C4-2B (cell line): ENCODE measurements around the gene PITX2.

Experiments used
- H3K27ac ChIP-seq: fragments of 450-650 bp; 2 replicates; pipeline ENCODE4 v1.5.1; 2017
- ZFX ChIP-seq: fragments of 450-650 bp; IDR thresholded peaks from 2 replicates; pipeline ENCODE4 v1.6.1; 2017
- TF ChIP-seq, protein P1 (sequence below): fragments of 450-650 bp; conservative IDR thresholded peaks from 2 replicates; pipeline ENCODE4 v1.5.1; 2017; ENCODE audit warnings: mild to moderate bottlenecking

Gene PITX2

DNA sequence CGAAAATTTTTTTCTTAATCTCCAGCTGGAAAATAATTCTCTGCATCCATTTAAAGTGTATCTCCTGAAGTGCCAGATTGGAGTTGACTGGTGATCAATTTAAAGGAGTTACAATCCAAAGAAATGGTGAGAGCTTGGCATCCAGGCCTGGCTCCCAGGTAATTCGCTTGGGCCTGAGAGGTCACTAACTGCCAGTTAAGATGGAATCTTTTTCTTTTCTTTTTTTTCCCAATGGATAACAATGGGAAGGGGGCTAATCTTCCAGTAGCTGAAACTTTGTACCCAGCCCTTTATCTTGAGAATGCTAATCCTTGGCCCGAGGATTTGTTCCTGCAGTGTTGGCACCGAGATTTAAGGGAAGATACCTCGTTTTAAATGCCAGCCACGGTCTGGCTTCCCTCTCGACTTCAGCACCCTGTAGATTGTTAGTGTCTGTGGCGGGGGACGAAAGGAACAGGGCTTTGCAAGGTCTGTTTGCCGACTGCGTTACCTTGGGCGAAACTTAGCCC lies 13.3 kb upstream of the PITX2 start:
- TF ChIP-seq, protein P1, sequence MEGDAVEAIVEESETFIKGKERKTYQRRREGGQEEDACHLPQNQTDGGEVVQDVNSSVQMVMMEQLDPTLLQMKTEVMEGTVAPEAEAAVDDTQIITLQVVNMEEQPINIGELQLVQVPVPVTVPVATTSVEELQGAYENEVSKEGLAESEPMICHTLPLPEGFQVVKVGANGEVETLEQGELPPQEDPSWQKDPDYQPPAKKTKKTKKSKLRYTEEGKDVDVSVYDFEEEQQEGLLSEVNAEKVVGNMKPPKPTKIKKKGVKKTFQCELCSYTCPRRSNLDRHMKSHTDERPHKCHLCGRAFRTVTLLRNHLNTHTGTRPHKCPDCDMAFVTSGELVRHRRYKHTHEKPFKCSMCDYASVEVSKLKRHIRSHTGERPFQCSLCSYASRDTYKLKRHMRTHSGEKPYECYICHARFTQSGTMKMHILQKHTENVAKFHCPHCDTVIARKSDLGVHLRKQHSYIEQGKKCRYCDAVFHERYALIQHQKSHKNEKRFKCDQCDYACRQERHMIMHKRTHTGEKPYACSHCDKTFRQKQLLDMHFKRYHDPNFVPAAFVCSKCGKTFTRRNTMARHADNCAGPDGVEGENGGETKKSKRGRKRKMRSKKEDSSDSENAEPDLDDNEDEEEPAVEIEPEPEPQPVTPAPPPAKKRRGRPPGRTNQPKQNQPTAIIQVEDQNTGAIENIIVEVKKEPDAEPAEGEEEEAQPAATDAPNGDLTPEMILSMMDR: no peak
- no peak for TF ChIP-seq ZFX
- H3K27ac ChIP-seq: no peak overlapping the region

DNA sequence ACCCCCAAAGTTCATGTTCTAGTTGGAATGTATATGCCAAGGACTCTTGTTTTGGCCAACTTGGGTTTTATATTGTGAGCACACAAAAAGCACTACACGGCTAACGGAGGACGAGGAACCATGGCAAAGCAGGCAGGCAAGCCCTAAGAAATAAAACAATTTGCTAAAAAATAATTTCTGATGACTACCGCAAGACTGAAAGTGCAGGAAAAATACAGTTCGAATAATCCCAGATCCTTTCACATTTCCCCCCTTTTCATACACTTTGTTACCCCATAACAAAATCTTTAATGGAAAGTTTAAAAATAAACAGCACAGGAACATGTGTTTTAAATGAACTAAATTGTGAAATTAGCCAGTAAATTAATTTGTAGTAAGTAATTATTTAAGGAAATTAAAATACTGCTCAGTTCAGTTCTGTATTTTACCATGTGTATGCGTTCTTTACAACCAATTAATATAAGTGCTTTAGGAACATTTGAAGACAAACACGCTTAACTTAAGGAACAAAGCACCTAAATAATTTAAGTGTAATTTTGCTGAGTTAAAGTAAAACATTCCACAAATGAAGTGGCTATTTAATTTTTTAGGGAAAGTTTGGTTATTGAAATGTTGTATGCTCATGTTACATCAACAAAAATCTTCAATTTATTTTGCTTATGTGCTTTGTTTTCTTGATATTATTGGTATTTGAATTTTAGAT lies 12.4 kb upstream of the PITX2 start:
- no peak overlapping the region for H3K27ac ChIP-seq
- TF ChIP-seq ZFX: no peak
- TF ChIP-seq, protein P1: no peak

DNA sequence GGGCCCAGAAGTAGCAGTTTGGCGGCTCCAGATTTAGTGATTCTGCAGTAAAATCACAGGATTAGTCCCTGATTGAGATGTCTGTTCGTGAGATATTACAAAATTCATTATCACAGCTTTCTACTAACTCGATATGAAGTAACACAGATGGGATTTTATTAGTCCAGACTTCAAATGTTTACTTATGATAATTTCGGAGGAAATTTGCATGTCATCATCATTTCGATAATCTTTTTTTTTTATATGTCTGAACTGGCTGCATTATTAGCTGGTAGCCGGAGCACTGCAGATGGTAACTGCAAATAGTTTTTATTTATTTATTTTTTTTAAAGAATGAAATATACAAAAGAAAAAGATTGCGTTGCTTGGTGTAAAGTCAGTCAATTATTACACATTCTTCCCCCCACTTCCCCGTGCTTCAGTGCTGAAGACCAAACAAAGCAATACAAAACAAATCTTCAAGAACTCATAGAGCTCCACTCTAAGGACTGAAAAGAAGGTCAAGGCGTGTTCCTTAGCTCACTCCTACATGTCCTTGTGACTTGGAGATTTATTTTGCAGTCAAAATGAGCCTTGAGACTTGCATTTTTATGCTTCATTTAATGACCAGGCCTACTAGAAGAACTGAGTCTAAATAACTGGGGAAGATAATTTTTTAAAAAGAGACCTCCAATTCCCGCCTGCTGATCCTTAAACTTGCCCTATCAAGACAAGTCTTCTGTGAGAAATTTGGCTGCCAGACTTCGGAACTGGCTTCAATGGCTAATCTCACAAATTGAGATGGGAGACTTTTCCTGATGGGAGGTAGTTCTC lies 11.7 kb upstream of the PITX2 start:
- no peak for TF ChIP-seq ZFX
- no peak overlapping the region for H3K27ac ChIP-seq

DNA sequence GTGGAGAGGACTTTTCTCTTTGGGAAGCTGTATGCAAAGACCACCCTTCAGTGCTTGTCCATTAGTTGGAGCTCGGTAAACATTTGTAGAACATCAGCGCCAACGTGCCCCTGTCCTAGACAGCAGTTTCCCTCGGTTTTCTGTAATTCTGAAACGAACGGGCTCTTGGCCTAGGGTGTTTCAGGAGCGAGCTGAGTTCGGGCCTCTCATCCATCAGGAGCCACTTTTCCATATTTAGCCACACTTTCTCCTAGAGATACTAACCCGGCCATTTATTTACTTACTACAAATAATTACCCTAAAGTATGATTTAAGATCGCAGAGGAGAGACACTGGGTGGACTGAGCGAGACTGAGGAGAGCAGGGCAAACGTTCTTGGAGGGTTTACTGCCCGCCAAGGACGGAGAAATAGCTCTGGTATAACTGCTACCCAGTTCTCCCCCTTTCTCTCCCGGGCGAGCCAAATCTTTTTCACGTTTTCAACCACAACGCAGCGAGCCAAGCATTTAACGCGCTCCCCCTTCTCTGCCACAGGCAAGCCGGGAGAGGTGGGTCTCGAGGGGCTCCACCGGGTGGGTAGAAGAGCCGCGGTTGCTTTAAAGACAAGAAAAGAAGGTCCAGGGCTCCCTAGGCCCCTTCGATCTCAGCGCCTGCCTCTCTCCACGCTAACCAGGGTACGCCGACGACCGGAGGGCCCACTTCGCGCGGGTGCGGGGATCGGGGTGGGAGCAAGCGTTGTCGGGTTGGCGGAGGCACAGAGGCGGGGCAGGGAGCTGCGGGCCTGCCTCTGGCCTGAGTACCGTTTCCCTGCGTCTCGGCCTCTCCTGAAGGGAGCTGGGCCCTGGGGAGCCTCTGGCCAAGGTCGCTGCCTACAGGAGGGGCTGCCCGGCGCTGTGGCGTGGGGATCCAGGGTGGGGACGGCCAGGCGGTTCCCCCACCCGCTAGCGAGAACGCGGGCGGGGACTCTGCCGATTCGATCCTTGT lies 10.8 kb upstream of the PITX2 start:
- no peak overlapping the region for H3K27ac ChIP-seq
- TF ChIP-seq, protein P1: no peak
- TF ChIP-seq ZFX: no peak

DNA sequence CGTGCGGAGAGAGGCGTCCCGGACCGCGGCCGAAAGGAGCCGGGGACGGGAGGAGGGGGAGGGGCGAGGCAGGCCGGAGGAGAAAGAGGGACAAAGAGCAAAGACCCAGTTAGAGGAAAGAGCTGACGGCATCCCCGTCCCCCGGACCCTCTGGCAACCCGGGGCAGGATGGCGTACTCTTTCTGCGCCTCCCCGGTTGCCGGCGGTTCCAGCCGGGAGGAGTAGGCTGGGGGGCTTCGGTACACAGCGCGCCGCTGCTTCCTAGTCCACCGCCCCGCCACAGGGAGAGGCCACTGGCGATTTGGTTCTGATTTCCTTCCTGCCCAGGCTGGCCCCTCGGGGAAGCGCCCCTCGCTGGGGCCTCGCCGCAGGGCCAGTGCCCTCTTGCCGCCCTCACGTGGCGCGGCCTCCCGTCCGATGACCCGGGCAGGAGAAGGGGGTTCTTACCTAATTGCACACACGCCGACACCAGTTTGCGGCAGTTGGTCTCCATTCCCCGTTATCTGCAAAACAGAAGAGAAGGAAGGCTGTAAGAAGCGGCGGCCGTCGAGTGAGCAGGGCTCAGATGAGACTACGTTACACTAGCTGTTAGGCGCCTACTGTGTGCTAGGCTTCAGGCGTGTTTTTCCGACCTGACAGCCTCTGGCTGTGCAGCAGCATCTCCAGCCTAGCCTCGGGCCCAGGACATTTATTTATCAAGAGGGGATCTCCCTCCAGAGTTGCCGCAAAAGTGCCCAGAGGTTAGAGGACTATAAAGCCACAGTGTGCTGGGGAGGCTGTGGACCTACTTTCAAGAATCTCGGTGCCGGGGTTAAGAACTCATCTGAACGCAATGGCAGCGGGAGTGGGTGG lies 9.9 kb upstream of the PITX2 start:
- no peak for TF ChIP-seq ZFX
- TF ChIP-seq, protein P1: no peak
- H3K27ac ChIP-seq: no peak overlapping the region

DNA sequence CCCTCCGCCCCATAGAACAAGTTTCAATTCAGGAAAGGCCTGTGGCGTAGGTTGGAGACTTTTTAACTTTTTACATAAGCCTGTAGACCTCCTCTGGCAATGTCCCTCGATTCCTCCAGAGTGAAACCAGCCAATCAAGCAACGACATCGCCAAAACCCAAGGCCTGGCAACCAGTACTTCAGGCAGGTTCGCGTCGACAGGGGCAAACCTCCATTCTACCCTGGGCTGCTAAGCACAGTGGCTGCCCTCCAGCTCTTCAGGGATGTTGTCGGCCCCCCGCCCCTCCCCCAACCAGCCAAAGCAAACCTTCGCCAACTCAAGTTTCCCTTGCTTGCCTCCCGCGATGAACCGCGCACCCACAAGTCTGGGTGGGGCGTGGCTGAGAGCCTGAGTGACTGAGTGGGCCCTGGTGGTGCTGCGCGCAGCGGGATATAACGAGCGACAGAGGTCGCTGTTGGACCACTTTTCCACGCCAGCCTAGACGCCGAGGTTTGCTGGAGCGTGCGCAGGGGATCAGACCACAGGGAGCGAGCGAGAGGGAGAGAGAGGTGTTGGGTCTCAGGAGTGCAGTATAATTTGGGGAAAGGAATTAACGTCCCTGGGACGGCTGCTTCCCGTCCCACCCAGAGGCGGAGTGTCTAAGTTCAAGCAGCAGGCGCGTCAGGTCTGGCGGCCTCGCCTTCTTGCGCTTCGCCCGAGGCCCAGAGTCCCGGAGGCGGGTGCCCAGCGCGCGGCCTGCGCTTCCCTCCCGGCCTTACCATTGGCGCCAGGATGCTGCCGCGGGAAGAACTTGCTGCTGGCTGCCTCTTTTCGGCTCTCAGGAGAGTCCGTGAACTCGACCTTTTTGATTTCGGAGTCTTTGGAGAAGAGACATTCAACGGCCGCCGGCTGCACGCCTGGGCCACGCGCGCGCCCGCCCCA lies 9.0 kb upstream of the PITX2 start:
- H3K27ac ChIP-seq: no peak overlapping the region
- TF ChIP-seq, protein P1: peak; percentile 84
- no peak for TF ChIP-seq ZFX
